GM18498 (cell line): ENCODE results near the gene HSD3B2.

ENCODE experiments used
- ATAC-seq: cut with Tn5 transposase; IDR thresholded peaks from one replicate; pipeline ENCODE4 v1.9.1; 2021; ENCODE audit warnings: mild to moderate bottlenecking, moderate library complexity; ENCODE audit not compliant: unreplicated experiment

The HSD3B2 gene

GRCh38 chr1:119396982-119397381 lies 18.0 kb upstream of the HSD3B2 start:
- no peak for ATAC-seq

- ATAC-seq = no peak
Observed at GRCh38 chr1:119397986-119398385, 17.0 kb upstream of the HSD3B2 start.

- no peak for ATAC-seq
Observed at GRCh38 chr1:119404736-119405135, 10.2 kb upstream of the HSD3B2 start.

GRCh38 chr1:119409731-119410130 lies 5.2 kb upstream of the HSD3B2 start:
- ATAC-seq = no peak

- no peak for ATAC-seq
Observed at GRCh38 chr1:119410961-119411360, 4.0 kb upstream of the HSD3B2 start.

- no peak for ATAC-seq
Observed at GRCh38 chr1:119416006-119416640, 1.2 kb downstream of the HSD3B2 start.

- ATAC-seq = no peak
Observed at GRCh38 chr1:119419109-119419508, 4.2 kb downstream of the HSD3B2 start.

GRCh38 chr1:119420638-119421037 lies 5.7 kb downstream of the HSD3B2 start:
- ATAC-seq = no peak

- no peak for ATAC-seq
Observed at GRCh38 chr1:119422631-119423030, 7.7 kb downstream of the HSD3B2 start.

GRCh38 chr1:119428991-119429390 lies 14.0 kb downstream of the HSD3B2 start:
- no peak for ATAC-seq

- ATAC-seq = no peak
Observed at GRCh38 chr1:119429687-119430086, 14.7 kb downstream of the HSD3B2 start.

GRCh38 chr1:119430486-119430885 lies 15.5 kb downstream of the HSD3B2 start:
- ATAC-seq = no peak

- ATAC-seq = no peak
Observed at GRCh38 chr1:119431836-119432235, 16.9 kb downstream of the HSD3B2 start.

- no peak for ATAC-seq
Observed at GRCh38 chr1:119435052-119435451, 20.1 kb downstream of the HSD3B2 start.

- ATAC-seq = no peak
Observed at GRCh38 chr1:119438761-119439160, 23.8 kb downstream of the HSD3B2 start.

- ATAC-seq = no peak
Observed at GRCh38 chr1:119440721-119441307, 25.9 kb downstream of the HSD3B2 start.

GRCh38 chr1:119442756-119443155 lies 27.8 kb downstream of the HSD3B2 start:
- no peak for ATAC-seq

GRCh38 chr1:119446321-119446720 lies 31.4 kb downstream of the HSD3B2 start:
- no peak for ATAC-seq

GRCh38 chr1:119447344-119448126 lies 32.6 kb downstream of the HSD3B2 start:
- ATAC-seq = no peak

- ATAC-seq = no peak
Observed at GRCh38 chr1:119448127-119448511, 33.2 kb downstream of the HSD3B2 start.

GRCh38 chr1:119449971-119450370 lies 35.0 kb downstream of the HSD3B2 start:
- no peak for ATAC-seq

GRCh38 chr1:119451158-119451557 lies 36.2 kb downstream of the HSD3B2 start:
- ATAC-seq = no peak
